Stomach (tissue), 4 donors: Measurements from ENCODE around the gene ABCA10.

ENCODE experiments used
- EP300 ChIP-seq: sonication (generic); formaldehyde crosslinking; IDR thresholded peaks from one replicate; pipeline ENCODE4 v1.6.1; 2017; ENCODE audit warnings: antibody characterized with exemption
- POLR2A ChIP-seq, 4 donors: fragments of 450-650 bp; IDR thresholded peaks; one replicate each; pipeline ENCODE4 v1.6.1; 2016; ENCODE audit warnings: antibody characterized with exemption in 4 of 4, control low read depth in 2 of 4, mild to moderate bottlenecking in 1 of 4, moderate library complexity in 1 of 4
- POLR2AphosphoS5 ChIP-seq, 3 donors: sonication (generic); formaldehyde crosslinking; IDR thresholded peaks; one replicate each; pipeline ENCODE4 v1.6.1; 2016; ENCODE audit warnings: antibody characterized with exemption in 3 of 3
- TF ChIP-seq, protein P1 (sequence below), 7 experiments: fragments of 450-650 bp in 4 of 7; fragments of 200-600 bp in 3 of 7; sonication (generic) in 3 of 7; IDR thresholded peaks; one replicate each; pipeline ENCODE4 v1.5.1; 2016 to 2019; ENCODE audit warnings: antibody characterized with exemption in 7 of 7, control low read depth in 2 of 7, mild to moderate bottlenecking in 1 of 7

DNA sequence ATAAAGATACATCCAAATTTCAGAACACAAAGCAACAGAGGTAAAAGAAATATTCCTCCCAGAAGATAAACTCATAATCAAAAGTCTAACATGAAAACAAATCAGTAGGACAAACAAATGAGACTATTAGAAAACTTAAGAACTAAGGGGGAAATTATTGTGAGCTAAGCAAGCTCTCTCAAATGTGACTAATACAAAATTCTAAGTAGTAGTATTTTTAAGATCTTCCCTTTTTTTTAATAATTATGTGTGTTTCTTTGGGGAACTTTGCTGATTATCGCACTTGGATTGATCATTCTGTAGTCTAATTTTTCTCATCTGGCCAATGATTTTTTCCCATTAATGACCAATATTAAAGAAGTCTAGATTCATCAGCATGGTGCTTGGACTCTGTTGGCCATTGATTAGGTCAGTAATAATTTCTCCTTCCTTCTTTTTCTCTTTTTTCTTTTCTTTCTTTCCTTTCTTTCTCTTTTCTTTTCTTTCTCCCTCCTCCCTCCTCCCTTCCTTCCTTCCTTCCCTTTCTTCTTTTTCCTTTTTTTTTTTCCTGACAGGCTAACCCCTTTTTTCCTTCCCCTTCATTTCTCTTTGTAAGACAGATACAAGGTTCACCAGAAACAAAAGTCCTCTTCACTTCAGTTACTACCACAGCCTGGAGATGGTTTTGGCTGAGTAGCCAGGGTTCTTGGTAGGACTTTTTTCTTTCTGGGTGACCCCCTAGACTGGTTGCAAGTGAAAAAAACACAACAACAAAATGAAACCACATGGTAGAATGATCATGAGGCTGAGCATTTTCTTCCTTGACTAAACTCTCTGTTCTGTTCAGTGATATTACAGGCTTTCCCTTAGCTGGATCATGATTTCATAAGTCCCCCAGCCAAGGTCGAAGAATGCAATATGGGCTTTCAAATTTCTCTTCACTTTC, 84.0 kb downstream of the ABCA10 start:
- TF ChIP-seq, protein P1, sequence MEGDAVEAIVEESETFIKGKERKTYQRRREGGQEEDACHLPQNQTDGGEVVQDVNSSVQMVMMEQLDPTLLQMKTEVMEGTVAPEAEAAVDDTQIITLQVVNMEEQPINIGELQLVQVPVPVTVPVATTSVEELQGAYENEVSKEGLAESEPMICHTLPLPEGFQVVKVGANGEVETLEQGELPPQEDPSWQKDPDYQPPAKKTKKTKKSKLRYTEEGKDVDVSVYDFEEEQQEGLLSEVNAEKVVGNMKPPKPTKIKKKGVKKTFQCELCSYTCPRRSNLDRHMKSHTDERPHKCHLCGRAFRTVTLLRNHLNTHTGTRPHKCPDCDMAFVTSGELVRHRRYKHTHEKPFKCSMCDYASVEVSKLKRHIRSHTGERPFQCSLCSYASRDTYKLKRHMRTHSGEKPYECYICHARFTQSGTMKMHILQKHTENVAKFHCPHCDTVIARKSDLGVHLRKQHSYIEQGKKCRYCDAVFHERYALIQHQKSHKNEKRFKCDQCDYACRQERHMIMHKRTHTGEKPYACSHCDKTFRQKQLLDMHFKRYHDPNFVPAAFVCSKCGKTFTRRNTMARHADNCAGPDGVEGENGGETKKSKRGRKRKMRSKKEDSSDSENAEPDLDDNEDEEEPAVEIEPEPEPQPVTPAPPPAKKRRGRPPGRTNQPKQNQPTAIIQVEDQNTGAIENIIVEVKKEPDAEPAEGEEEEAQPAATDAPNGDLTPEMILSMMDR (IDR thresholded peaks at IDR 0.05): no peak
- no peak for TF ChIP-seq POLR2A (IDR thresholded peaks at IDR 0.05)
- no peak for TF ChIP-seq EP300
- TF ChIP-seq POLR2AphosphoS5 (IDR thresholded peaks at IDR 0.05): no peak
